GM12872 (cell line): ENCODE data around the gene DCLK3.

Experiments
- CTCF ChIP-seq: IDR thresholded peaks from 3 replicates; pipeline ENCODE4 v1.5.1; 2011; ENCODE audit warnings: low read depth, mild to moderate bottlenecking, low read length, moderate library complexity; ENCODE audit not compliant: insufficient read depth

The DCLK3 gene

DNA sequence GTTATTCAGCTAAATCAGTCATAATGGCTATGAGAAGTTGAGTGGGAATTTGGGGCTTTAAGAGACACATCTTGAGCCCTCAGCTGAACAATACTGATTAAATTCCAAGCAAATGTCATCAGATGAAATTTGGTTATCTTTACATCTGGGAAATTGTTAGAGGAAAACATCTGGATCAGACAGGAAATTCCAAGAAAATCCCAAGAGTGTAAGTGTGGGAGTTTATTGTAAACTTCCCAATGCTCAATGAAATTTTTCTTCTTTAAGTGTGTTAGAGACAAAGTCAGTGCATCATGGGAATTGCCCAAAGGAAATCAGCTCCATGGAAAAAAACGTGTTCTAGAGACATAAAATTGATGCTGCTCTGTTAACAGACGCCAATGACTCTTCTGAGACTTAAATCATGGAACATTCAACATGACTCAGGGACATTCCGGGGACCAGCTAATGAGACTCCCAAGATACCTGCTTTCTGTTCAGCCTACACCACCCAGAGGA is 19.8 kb upstream of the DCLK3 start:
- no peak for TF ChIP-seq CTCF

DNA sequence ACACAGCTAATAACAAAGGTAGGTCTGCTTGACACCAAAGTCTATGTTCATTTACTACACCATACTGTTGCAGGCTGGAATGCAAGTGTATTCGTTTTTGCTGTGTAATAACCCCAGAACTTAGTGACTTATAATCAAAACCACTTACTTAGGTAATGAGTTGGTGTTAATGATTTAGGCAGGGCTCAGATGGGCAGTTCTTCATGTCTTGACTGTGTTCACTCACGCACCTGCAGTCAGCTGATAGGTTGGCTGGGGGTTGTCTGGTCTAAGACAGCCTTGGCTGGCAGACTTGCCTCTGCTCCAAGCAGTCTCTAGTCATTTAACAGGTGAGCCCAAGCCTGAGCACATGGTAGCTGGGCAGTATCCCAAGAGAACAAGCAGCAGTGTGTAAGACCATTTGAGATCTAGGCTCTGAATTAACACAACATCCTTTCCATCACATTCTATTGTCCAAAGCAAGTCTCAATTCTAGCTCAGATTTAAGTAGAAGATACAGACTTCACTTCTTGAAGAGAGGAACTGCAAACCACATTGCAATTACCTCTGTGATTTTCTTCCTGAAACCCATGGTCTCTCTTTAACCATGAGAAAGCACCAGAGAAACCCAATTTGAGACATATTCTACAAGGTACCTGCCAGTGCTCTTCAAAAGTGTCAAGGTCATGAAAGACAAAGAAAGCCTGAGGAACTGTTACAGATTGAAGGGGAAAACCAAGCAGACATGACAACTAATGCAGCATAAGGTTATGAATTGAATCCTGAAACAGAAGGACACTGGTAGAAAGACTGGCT is 13.3 kb upstream of the DCLK3 start:
- TF ChIP-seq CTCF = no peak

DNA sequence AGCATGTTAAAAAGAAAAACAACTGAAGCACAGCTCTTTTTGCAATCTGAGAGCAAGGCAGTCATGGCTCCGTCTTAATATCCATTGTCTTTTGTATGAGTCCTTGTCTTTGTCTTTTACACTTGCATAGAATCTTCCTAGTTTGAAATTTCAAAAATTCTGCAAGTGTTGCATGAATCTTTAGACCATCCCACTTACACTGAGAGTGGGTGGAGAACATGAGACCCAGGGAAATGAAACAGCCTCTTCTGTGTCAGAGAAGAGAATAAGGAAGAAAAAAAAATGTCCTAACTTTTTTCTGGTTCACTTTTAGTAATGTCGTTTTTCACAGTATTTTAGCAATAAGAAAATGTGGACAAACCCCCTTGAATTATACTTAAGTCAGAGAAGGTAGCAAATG is 12.1 kb upstream of the DCLK3 start:
- TF ChIP-seq CTCF = no peak

DNA sequence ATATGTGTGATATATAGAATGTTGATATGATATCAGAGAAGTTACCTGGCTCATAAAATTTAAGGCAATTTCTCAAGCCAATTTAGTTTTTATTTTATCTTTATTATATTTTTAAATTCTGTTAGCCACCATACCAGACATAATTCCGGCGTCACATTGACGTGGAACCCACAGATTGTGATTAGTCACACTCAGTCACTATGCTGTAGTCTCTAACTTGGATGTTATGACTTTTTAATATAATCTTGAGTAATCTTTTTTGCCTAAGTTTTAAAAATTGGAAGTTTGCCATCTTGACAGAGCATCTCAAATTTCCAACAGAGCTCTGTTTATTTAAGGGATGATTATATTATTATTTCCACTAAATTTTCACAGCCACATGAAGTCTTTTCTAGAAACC is 9.7 kb upstream of the DCLK3 start:
- no peak for TF ChIP-seq CTCF

GRCh38 chr3:36771931-36772330 is 7.6 kb upstream of the DCLK3 start:
- TF ChIP-seq CTCF = no peak

DNA sequence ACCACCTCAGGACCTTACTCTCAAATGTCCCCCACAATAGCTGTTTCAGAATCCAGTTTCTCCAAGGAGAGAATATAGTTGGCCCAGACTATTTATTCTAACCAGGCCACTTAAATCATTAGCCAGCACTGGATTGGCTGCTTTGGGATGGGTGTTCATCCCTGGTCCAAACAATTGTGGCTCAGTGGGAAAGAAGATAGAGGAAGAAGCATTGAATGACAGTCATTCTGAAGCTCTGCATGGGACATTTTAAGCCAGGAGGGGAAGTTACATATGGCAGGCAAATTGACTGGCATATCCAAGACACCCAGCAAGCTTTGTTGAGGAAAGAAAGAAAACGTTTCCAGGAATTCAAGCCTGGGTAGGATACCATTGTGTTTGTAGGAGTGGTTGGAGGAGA is 5.6 kb upstream of the DCLK3 start:
- TF ChIP-seq CTCF = no peak

DNA sequence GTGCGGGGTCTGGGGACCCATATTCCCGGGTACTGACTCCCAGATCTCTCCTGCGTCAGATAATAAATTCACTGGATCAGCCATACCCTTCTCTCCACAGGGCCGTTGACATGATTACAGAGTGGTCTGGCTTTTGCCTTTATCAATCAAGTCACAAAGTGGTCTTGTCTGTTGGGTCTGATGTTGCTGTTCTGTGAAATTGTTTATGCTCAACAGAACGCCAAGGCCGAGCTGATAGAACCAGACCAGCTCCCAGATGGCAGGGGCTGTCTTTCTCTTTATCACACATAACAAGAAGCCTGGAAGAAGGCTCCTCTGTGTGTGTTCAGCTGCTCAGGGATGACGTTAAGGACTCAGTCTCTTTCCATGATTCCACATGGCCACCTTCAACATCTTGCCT is 751 bp upstream of the DCLK3 start:
- no peak for TF ChIP-seq CTCF
